ENCODE results near the gene LOXHD1.

The LOXHD1 gene

GRCh38 chr18:46679846-46680598 lies 23.0 kb upstream of the LOXHD1 start:
- DNase-seq (ENCODE audit: low read depth), result no peak
- TF ChIP-seq CTCF (conservative IDR thresholded peaks at IDR 0.05; ENCODE audit: low read length), result no peak
- no peak overlapping the region for H3K4me3 ChIP-seq (ENCODE audit: low read length)

DNA sequence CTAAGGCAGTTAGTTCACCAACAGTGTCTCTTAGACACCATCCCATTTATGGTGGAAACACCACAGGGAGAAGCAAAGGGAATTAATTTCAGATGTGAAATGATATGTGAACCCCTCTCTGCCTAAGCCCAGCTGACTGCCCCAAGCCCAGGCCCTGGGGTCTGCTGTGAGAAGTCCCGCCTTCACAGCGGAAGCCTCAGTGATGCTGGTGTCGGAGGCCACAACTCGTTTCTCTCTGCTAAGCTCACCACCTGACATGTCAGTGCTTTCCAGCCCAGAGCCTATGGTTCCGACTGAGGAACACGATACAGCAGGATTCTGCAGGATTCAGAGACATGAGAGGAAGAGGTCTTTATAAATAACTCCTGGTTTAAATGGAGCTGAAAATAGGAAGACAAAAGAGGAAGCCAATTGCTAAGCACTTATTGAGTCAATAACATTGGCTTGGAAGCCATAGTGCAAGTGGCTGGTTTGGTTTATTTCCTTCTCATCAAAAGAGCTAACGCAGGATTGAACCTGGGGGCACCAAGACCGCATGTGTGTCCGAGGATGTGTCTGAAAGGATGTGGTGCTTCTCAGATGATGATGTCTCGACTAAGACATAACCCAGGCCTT lies 21.9 kb upstream of the LOXHD1 start:
- no peak for TF ChIP-seq CTCF (conservative IDR thresholded peaks at IDR 0.05; ENCODE audit: low read length)
- DNase-seq (ENCODE audit: low read depth), result no peak
- H3K4me3 ChIP-seq (ENCODE audit: low read length), result no peak overlapping the region

DNA sequence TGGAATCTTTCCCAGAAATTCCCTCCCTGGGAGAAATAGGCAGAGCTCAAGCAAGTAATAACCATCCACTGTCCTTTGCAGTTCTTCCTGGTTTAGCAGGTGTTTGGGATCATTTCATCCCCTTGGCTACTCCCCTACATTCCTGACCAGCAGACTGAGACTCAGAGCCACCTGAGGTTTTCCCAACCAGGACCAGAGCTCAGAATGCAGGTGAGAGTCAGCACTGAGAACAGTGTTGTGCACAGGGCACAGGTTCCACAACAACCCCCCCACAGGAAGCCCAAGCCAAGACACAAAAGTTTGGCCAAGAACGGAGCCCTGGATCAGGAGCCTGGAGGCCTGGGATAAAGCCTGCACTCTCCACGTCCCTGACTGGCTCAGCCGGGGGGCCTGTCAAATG lies 21.0 kb upstream of the LOXHD1 start:
- DNase-seq (ENCODE audit: low read depth), result no peak
- no peak overlapping the region for H3K4me3 ChIP-seq (ENCODE audit: low read length)
- no peak for TF ChIP-seq CTCF (conservative IDR thresholded peaks at IDR 0.05; ENCODE audit: low read length)

- peak; percentile 25 for DNase-seq (ENCODE audit: low read depth)
- H3K4me3 ChIP-seq (ENCODE audit: low read length), result no peak overlapping the region
- peak; percentile 30 for TF ChIP-seq CTCF (conservative IDR thresholded peaks at IDR 0.05; ENCODE audit: low read length)
Measured at GRCh38 chr18:46677611-46678010, 20.6 kb upstream of the LOXHD1 start.

DNA sequence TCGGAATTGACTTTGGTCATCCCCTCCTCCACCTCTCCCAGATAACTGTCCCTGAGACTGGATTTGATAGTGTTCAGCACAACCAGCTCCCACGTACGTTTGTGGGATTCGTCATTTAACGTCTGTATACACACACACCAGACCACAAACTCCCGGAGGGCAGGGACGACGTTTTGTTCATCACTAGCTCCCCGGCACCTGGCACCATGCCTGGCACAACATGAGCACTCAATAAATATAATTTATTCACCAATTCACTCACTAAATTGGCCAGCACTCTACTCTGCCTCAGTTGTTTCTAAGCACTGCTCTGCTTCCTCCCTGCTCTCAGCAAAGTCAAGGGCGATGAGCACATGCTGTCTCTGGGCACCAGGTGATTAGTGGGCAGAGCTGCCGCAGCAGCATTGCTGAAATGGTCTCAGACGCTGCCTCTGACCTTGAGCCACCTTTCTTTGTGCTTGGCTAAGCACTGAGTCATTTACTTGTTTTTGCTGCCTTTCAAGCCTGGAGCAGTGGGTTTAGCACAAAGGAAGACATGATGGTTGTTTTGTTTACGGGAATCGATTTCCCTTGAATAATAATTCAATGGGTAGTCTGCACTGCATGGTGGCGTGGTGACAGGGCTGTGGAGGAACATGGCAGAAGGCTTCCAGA lies 19.3 kb upstream of the LOXHD1 start:
- no peak for TF ChIP-seq CTCF (conservative IDR thresholded peaks at IDR 0.05; ENCODE audit: low read length)
- no peak for DNase-seq (ENCODE audit: low read depth)
- no peak overlapping the region for H3K4me3 ChIP-seq (ENCODE audit: low read length)

GRCh38 chr18:46675112-46675511 lies 18.1 kb upstream of the LOXHD1 start:
- H3K4me3 ChIP-seq (ENCODE audit: low read length), result no peak overlapping the region
- no peak for TF ChIP-seq CTCF (conservative IDR thresholded peaks at IDR 0.05; ENCODE audit: low read length)
- no peak for DNase-seq (ENCODE audit: low read depth)

Measured in AG10803 (cell line).